Esophagus muscularis mucosa (tissue), 4 donors: Measurements from ENCODE around the gene SHISA4.

ENCODE experiments used
- CTCF ChIP-seq, 3 experiments: fragments of 200-600 bp in 2 of 3; fragments of 450-650 bp in 1 of 3; sonication (generic) in 2 of 3; IDR thresholded peaks; one replicate each; pipeline ENCODE4 v1.5.1; 2017 to 2019; ENCODE audit warnings: antibody characterized with exemption in 3 of 3, mild to moderate bottlenecking in 2 of 3, moderate library complexity in 1 of 3
- EP300 ChIP-seq: sonication (generic); formaldehyde crosslinking; IDR thresholded peaks from one replicate; pipeline ENCODE4 v1.6.1; 2017; ENCODE audit warnings: antibody characterized with exemption
- POLR2A ChIP-seq: fragments of 450-650 bp; IDR thresholded peaks from one replicate; pipeline ENCODE4 v1.6.1; 2017; ENCODE audit warnings: antibody characterized with exemption, moderate library complexity, mild to moderate bottlenecking, low read depth
- POLR2AphosphoS5 ChIP-seq, 2 donors: sonication (generic); formaldehyde crosslinking; IDR thresholded peaks; one replicate each; pipeline ENCODE4 v1.6.1; 2017; ENCODE audit warnings: antibody characterized with exemption in 2 of 2

- no peak for TF ChIP-seq POLR2A
- TF ChIP-seq CTCF (IDR thresholded peaks at IDR 0.05): no peak
- peak in 1 of 2 donors; percentile 16 for TF ChIP-seq POLR2AphosphoS5 (IDR thresholded peaks at IDR 0.05)
- TF ChIP-seq EP300: no peak
Measured at GRCh38 chr1:201928266-201928665, 39.6 kb downstream of the SHISA4 start.
